Duodenal mucosa (tissue), 2 donors: ENCODE data around the gene KMT2C.
"Not testable (repeated sequence)": the region's sequence is repeated elsewhere in the genome, so short reads cannot be mapped to it uniquely, and the experiment has no call there.

ENCODE experiments used
- H3K27ac ChIP-seq: one replicate; pipeline ENCODE4 v1.7.0; 2013; ENCODE audit warnings: low read depth, low read length
- H3K27me3 ChIP-seq, 2 donors: one replicate each; pipeline ENCODE4 v1.7.0; 2013; ENCODE audit warnings: low read length in 2 of 2, control low read depth in 1 of 2; ENCODE audit not compliant: insufficient read depth in 2 of 2, control insufficient read depth in 1 of 2
- H3K36me3 ChIP-seq, 2 donors: one replicate each; pipeline ENCODE4 v1.7.0; 2013; ENCODE audit warnings: low read length in 2 of 2, control low read depth in 1 of 2; ENCODE audit not compliant: insufficient read depth in 2 of 2, control insufficient read depth in 1 of 2
- H3K4me1 ChIP-seq, 2 donors: one replicate each; pipeline ENCODE4 v1.7.0; 2013; ENCODE audit warnings: low read length in 2 of 2, control low read depth in 1 of 2; ENCODE audit not compliant: insufficient read depth in 2 of 2, control insufficient read depth in 1 of 2
- H3K4me3 ChIP-seq, 2 donors: one replicate each; pipeline ENCODE4 v1.7.0; 2013; ENCODE audit warnings: low read length in 2 of 2, low read depth in 1 of 2
- H3K9ac ChIP-seq, 2 donors: one replicate each; pipeline ENCODE4 v1.7.0; 2013; ENCODE audit warnings: low read length in 2 of 2, low read depth in 1 of 2
- H3K9me3 ChIP-seq, 2 donors: one replicate each; pipeline ENCODE4 v1.7.0; 2013; ENCODE audit warnings: low read length in 2 of 2, control low read depth in 1 of 2; ENCODE audit not compliant: control insufficient read depth in 1 of 2

KMT2C gene

GRCh38 chr7:152435384-152436110 lies at the start of gene KMT2C:
KMT2C (minus strand) TSS chr7:152436003; CDS start chr7:152435786, 217 bp downstream.
- peak within 1 kb of the TSS; percentile 79 to 81 for H3K4me3 ChIP-seq
- no peaks in the 10 kb centered on the region for H3K27me3 ChIP-seq
- H3K36me3 ChIP-seq = no peaks in the 10 kb centered on the region
- H3K9me3 ChIP-seq = no peaks in the 10 kb centered on the region
- H3K27ac ChIP-seq = peak within 1 kb of the TSS; percentile 98
- peaks cover 0 to 12% of the 10 kb centered on the region in 2 donors for H3K4me1 ChIP-seq
- peak within 1 kb of the TSS; percentile 60 to 80 for H3K9ac ChIP-seq

DNA sequence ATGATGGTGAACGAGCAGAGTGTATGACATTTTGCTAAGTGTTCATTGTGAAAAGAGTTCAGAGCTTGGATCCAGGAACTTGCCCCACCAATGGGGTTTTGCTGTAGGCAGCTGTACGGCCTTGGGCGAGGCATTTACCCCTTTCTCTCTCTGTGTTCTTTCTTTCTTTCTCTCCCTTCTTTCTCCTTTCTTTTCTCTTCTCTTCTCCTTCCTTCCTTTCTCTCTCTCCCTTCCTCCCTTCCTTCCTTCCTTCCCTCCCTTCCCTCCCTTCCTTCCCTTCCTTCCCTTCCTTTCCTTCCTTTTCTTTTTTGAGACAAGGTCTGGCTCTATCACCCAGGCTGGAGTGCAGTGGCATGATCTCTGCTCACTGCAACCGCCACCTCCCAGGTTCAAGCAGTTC lies 45.3 kb upstream of the KMT2C start:
- H3K9me3 ChIP-seq = no peaks in the 10 kb centered on the region
- H3K27me3 ChIP-seq = no peaks in the 10 kb centered on the region
- H3K4me3 ChIP-seq = no peak overlapping the region
- no peaks in the 10 kb centered on the region for H3K4me1 ChIP-seq
- no peak overlapping the region for H3K27ac ChIP-seq
- no peak overlapping the region for H3K9ac ChIP-seq
- no peaks in the 10 kb centered on the region for H3K36me3 ChIP-seq

GRCh38 chr7:152480664-152481063 lies 44.9 kb upstream of the KMT2C start:
- H3K4me1 ChIP-seq = no peaks in the 10 kb centered on the region

DNA sequence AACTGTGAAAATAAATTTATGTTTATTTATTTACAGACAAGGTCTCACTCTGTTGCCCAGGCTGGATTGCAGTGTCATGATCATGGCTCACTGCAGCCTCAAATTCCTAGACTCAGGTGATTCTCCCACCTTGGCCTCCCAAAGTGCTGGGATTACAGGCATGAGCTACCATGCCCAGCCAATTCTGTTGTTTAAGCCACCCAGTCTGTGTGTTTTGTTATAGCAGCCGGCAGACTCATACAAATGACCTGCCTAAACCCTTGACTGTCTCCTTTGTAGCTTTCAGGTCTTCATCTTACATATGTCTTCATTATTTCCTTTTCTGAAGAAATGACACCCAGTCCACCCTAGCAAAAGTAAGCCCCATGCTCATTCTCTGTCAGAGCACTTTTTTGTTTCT lies 43.8 kb upstream of the KMT2C start:
- H3K27ac ChIP-seq = no peak overlapping the region
- no peaks in the 10 kb centered on the region for H3K9me3 ChIP-seq
- no peaks in the 10 kb centered on the region for H3K36me3 ChIP-seq
- no peaks in the 10 kb centered on the region for H3K27me3 ChIP-seq
- H3K4me3 ChIP-seq = no peak overlapping the region
- H3K9ac ChIP-seq = no peak overlapping the region
- H3K4me1 ChIP-seq = no peaks in the 10 kb centered on the region

More at GRCh38 chr7:152480664-152481063, 44.9 kb upstream of the KMT2C start:
- Histone ChIP-seq H3K36me3 (no peaks in the 10 kb centered on the region), H3K27me3 (no peaks in the 10 kb centered on the region), H3K9ac (no peak overlapping the region), H3K9me3 (no peaks in the 10 kb centered on the region), H3K4me3 (no peak overlapping the region), H3K27ac (no peak overlapping the region)

DNA sequence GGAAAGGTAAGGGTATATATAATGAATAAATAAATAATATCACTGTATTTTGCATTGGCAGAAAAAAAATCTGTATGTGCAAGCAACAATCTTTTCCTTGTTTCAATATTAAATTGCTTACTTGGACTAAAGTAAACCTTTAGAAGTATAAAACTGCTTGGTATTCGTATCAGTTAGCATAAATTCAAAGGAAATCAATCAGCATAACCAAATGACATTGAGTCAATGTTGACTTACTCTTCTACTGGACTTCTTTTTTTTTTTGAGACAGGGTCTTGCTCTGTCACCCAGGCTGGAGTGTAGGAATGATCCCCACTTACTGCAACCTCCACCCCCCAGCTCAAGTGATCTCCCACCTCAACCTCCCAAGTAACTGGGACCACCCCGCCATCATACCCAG lies 42.3 kb upstream of the KMT2C start:
- Histone ChIP-seq H3K4me1 (no peaks in the 10 kb centered on the region), H3K9ac (no peak overlapping the region), H3K4me3 (no peak overlapping the region), H3K27me3 (no peaks in the 10 kb centered on the region), H3K36me3 (no peaks in the 10 kb centered on the region), H3K9me3 (no peaks in the 10 kb centered on the region), H3K27ac (no peak overlapping the region)

- Histone ChIP-seq H3K9ac (no peak overlapping the region), H3K4me3 (no peak overlapping the region), H3K9me3 (no peaks in the 10 kb centered on the region), H3K27me3 (no peaks in the 10 kb centered on the region), H3K36me3 (no peaks in the 10 kb centered on the region), H3K27ac (no peak overlapping the region), H3K4me1 (no peaks in the 10 kb centered on the region)
Measured at GRCh38 chr7:152477079-152477478, 41.3 kb upstream of the KMT2C start.

GRCh38 chr7:152476551-152476950 lies 40.7 kb upstream of the KMT2C start:
- Histone ChIP-seq H3K4me1 (no peaks in the 10 kb centered on the region), H3K27ac (no peak overlapping the region), H3K4me3 (no peak overlapping the region), H3K27me3 (no peaks in the 10 kb centered on the region), H3K36me3 (no peaks in the 10 kb centered on the region), H3K9ac (no peak overlapping the region), H3K9me3 (no peaks in the 10 kb centered on the region)

DNA sequence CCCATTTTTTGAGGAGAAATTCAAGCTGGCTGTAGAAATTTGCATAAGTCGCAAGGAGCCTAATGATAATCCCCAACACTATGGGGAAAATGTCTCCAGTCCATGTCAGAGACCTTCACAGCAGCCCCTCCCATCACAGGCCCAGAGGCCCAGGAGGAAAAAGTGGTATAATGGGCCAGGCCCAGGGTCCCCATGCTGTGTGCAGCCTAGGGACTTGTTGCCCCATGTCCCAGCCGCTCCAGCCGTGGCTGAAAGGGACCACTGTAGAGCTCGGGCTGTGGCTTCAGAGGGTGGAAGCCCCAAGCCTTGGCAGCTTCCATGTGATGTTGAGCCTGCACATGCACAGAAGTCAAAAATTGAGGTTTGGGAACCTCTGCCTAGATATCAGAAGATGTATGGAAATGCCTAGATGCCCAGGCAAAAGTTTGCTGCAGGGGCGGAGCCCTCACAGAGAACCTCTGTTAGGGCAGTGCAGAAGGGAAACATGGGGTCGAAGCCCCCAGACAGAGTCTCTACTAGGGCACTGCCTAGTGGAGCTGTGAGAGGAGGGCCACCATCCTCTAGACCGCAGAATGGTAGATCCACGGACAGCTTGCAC lies 35.3 kb upstream of the KMT2C start:
- H3K4me1 ChIP-seq, H3K36me3 ChIP-seq, H3K9me3 ChIP-seq, H3K27ac ChIP-seq, H3K27me3 ChIP-seq, H3K9ac ChIP-seq, H3K4me3 ChIP-seq: not testable (repeated sequence)

- H3K4me3 ChIP-seq, H3K27me3 ChIP-seq, H3K27ac ChIP-seq, H3K4me1 ChIP-seq, H3K36me3 ChIP-seq, H3K9me3 ChIP-seq, H3K9ac ChIP-seq: not testable (repeated sequence)
Measured at GRCh38 chr7:152470251-152471022, 34.6 kb upstream of the KMT2C start.

- not testable (repeated sequence) for H3K4me1 ChIP-seq, H3K36me3 ChIP-seq, H3K4me3 ChIP-seq, H3K9me3 ChIP-seq, H3K9ac ChIP-seq, H3K27ac ChIP-seq, H3K27me3 ChIP-seq
Measured at GRCh38 chr7:152469576-152469975, 33.8 kb upstream of the KMT2C start.
